Stimulated activated CD4-positive, alpha-beta T cell treated with anti-CD3 and anti-CD28 coated beads, Interleukin-4, amount 100 ng/mL, for 48 hours (primary cell): Measurements from ENCODE around the gene RAB11FIP3.

Experiments
- DNase-seq, 2 donors: peaks; one replicate each; pipeline ENCODE4 v3.0.0-alpha.2; 2020; ENCODE audit warnings: low read depth in 2 of 2

The RAB11FIP3 gene

DNA sequence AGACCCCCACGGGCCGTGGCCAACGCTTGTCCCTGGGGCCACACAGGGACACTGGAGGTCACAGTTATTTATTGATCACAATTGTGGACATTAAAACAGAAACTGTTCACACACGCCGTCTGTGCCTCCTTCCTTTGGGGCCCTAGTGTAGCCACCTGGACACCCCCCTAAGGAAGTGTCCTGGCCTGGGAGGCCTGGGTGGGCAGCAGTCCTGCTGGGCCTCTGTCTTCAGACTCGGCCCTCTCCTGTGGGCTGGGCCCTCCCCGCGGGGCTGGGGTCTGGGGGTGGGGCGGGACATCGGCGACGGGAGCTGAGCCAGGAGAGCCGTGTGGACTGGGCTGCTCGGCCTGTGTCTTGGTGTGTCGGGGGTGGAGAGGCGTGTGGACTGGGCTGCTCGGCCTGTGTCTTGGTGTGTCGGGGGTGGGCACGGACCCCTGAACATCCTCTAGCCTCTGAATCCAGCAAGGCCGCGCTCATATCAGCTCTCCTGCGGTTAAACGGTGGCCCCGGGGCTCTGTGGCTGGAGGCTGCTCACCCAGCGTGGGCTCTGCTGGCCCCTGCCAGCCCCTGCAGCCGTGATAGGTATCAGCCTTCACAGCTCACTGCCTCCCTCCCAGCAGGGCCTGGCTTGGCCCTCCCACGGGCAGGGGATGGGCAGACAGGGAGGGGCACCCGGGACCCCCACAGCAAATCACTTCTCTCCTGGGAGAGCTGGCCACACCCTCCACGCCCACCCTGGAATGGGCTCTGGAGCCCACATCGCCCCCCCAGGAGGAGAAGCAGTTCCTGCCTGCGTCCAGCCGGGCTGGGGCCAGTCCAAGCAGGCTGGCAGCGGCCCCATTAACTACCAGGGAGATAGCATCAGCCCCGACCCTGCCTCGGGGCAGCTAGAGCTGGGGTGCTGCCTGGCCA lies 140.2 kb downstream of the RAB11FIP3 start:
- DNase-seq, result no peak

DNA sequence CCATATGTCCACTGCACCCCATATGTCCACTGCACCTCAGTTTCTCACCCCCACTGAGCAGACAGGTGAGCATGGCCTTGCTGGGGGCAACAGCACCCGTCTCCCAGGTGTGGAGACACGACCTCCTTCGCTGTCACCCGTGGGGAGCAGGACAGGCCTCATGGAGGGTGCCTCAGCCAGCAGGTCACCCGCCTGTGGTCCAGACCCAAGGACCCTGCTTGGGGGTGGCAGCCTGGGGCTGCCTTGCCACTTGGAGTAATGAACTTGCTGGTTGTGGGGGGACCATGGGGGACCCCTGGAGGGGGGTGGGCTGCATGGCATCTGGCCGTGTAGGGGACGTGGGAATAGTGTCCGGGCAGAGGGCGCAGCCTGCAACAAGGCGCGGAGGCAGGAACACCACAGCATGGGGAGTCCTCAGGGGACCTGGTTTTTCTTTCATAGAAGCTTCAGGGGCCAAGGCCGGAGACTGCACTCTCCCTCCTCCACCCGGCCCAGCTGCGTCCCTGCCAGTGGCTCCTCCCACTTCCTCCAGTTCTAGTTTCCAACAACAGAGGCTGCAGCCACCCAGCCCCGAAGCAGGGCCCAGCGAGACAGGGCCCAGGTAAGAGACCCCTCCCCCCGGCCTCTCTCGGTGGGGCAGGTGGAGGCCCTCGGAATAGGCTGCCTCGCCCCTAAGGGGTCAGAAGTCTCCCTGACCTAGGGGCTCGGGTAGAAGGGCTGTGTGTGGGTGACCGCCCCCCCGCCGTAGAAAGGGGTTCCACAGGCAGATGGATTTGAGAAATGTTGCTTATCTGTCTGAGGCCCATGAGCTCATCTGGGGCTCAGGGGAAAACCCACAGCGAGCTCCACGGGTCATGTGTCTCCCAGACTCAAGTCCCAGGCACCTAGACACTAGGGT lies 141.3 kb downstream of the RAB11FIP3 start, which contains the start of gene NHLRC4:
TSS of gene NHLRC4 (plus strand) at position 531 of the 898 bp plus-strand sequence. CDS start 1,043 bp downstream, outside the sequence.
- peak; percentile 31 to 44 for DNase-seq

DNA sequence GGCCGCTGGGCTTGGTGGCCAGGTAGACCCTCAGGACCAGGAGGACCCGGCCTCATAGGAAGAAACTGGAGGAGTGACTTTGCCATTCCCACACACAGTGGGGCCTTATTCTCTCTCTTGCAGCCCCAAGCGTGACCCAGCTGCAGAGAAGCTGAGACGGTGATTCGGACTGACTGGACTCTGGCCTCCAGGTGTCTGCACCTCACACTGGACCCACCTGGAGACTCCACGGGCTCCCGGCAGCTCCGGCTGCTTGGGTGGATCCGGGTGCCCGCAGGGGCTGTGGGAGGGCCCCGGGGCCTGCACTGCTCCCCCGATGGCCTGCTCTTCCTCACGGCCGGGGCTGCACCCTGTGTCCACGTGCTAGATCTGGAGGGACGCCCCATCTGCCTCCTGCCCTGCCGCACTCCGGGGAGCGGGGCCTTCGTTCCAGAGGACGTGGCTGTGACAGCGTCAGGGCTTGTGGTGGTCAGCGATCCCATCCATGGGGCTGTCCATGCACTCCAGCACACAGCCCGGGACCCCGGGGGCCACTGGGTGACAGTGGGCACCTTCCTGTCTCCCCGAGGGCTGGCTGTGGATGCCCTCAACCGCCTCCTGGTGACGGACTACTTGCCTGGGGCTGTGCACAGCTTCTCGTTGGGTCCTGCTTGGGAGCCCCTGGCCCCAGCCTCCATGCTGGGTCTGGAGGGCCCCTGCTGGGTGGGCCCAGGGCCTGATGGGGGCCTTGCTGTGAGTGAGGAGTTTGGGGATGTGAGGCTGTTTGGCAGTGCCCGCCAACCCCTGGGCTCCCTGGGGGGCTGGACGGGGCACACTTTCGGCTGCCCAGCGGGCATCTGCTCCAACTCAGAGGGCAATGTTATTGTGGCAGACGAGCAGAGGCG lies 142.2 kb downstream of the RAB11FIP3 start:
- no peak for DNase-seq

DNA sequence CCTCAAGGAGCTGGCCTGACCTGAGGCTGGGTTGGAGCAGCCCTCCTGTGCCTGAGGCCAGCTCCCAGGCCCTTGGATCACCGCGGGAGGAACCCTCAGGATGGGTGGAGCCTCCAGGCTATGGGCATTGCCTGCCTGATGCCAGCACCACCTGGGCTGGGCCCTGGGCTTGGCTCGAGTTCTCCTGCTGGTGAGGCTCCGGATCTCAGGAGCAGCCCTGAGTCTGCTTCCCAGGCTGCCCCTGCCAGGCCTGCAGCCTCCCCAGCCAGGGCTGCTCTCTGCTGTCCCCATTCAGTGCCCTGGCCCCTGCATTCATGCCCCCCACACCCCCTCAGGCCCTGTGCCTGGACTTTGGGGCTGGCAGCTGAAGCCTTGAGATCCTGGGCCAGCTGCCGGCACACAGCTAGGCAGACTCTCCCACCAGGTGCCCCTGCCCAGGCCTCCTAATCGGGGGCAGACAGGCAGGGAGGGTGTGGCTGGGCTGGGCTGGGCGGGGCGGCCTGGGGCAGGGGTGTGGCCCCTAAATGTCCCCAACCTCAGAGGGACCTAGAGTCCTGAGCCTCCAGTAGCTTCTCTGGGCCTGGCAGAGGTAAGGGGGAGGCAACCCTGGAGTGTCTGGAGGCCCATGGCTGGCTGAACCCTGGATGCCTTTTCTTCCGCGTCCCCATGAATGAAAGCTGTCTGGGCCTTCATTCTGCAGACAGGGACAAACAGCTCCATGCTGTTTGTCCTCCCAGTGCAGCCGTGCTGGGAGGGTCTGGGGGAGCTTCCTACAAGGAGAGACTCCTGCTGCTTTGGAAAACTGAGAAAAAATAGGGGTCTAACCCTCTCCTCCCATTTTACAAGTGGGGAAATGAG lies 143.2 kb downstream of the RAB11FIP3 start:
- DNase-seq, result no peak

DNA sequence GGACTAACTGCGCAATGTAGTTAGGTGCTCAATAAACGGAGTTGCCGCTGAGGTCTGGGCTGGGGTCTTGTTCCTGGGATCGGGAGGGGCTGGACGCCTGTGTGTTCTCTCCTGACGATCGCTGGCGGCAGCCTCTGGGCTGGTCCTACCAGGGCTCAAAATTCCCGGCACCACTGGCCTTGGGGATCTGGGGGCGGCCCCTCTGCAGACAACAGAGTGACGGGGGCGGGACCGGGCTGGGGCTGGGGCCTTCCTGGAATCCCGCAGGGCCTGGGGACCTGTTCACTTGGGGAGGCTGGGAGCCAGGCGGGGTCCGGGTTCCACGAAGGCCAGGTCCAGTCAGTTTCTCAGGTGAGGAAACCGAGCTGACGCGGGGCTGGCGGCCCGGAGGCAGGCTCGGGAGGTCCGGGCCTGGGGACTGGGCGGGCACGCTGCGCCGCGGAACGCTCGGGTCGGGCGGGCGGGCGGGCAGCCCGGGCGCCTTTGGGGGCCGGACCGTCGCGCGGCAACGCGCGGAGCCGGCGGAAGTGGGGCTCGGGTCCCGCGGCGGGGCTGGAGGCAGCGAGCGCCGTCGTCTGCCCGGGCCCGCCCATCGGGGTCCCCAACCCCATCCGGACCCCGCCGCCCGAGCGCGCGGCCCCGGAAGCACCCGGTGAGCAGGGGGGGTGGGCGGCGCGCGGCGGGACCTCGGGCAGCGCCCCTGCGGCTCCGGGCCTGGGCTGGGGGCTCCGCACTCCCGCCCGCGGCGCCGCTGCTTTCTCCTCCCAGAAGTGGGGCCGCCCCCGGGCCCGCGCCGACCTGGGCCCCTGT lies 144.2 kb downstream of the RAB11FIP3 start, which contains the start of gene PIGQ:
TSS of gene PIGQ (plus strand) at position 524 of the 810 bp plus-strand sequence. CDS start 4,107 bp downstream, outside the sequence.
- DNase-seq, result peak; percentile 52 to 59
